Cardiac septum (tissue), 1 donor: ENCODE results near the gene CCDC60. TPM values are rescaled to one million over a fixed set of nuclear protein-coding genes. Genes with fewer than 3 reads are reported as not detected.

Source experiments
- DNase-seq: peaks from one replicate; pipeline ENCODE4 v3.0.0-alpha.2; 2020; ENCODE audit warnings: low spot score
- intact Hi-C: fragments of 100-400 bp; cut with DNase I; formaldehyde crosslinking; loops from one replicate; pipeline ENCODE4 v1.14.0; 2022
- total RNA-seq: library from RNA; stranded (reverse); fragmentation: NEBNext Ultra II Directional; extraction: Animal tissue kit (Norgen Biotek cat#: 25700); gene quantifications from one replicate; pipeline ENCODE4 v1.2.1, GENCODE V29; 2021
- donor health status: DM: no; HTN: no; CAD: no.

Gene CCDC60
- total RNA-seq, 1 donor from 2014 or later: not detected

DNA sequence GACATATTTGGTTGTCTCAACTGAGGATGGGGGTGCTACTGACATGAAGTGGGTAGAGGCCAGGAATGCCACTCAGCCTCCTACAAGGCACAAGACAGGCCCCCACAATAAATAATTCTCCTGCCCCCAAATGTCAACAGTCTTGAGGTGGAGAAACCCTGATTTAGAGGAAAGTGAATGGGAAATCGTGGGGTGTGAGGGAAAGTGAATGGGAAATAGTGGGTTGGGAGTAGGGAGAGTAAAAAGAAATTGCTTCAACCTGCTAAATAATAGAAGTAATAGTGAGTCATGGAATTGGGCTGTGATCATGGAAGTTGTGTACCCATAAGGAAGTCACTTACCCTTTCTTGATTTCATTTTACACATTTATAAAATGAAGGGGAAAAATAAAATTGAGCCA, 242.4 kb downstream of the CCDC60 start:
- intact Hi-C loops: no loop called here
- DNase-seq: no peak

DNA sequence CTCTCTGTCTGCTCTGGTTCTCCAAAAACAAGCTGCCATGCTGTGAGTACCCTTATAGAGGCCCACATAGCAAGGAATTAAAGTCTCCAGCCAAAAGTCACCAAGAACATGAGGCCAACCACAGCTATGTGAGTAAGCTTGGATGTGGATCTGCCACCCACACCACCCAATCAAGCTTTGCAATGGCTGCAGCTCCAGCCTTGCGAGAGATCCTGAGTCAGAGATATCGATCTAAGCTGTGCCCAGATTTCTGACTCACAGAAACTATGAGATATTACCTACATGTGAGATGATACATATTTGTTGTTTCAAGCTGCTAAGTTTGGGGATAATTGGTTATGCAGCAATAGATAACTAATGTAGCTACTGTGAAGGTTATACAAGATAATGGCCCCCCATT, 243.6 kb downstream of the CCDC60 start:
- intact Hi-C loops: no loop called here
- DNase-seq: no peak

DNA sequence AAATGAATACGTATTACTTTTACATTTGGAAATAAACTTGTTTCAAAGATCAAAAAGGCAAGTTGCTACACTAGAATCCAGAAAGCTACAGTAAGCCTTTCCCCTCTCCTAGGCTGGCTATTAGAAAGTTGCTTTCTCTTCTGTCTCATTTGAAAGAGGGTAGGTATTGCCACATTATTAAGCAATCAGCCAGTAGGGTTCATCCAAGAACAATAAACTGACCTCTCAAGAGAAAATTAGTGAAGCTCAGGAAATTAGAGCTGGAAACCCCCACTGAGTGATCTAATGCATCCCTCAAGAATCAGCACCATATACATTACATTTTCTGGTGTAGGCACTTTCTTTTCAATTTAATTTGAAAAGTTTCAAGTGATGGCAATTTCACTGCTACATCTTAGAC, 254.6 kb downstream of the CCDC60 start:
- intact Hi-C loops: no loop called here
- DNase-seq: no peak

DNA sequence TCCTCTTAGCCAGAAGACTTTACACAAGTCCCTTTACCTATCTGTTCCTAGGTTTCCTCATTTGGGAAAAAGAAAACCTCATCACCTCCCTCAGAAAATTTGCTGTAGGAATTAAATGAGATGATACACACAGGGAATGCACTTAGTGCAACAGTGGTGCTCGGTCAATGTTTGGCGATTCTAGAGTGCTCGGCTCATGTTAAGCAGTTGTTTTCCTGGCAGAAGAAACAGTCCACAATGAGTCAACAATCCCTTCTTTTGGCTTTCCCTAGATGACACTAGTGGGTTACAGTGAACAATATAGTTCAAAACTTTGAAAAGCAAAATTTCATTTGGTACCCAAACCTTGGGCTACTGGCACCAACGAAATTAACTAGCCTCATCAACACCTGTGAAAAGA, 255.1 kb downstream of the CCDC60 start:
- no peak for DNase-seq
- intact Hi-C loops: no loop called here

Other genes with a start within 250 kb of the CCDC60 start
- gene HSPB8, start 155.8 kb upstream of the CCDC60 start, total RNA-seq: 529 TPM